ENCODE measurements around the gene VPS9D1. TPM values are rescaled to one million over a fixed set of nuclear protein-coding genes. Genes with fewer than 3 reads are reported as not detected.

VPS9D1 gene
- total RNA-seq, 4 donors from 2014 or later, result 7.1 to 25.0 (median 13.8) TPM

- intact Hi-C loops (cut with DNase I), result no loop called here
- no peak for DNase-seq
- Histone ChIP-seq H3K36me3 (peaks cover 49 to 82% (median 60%) of the 10 kb centered on the region in 3 donors), H3K4me1 (no peaks in the 10 kb centered on the region), H3K27ac (no peak overlapping the region), H3K27me3 (no peaks in the 10 kb centered on the region), H3K9me3 (no peaks in the 10 kb centered on the region), H3K4me3 (no peak overlapping the region)
- 72 to 83% methylated on average over 3 to 8 of the region's 20 CpGs for WGBS, 2 donors
- TF ChIP-seq POLR2A (IDR thresholded peaks at IDR 0.05), result no peak
- TF ChIP-seq, protein P1, sequence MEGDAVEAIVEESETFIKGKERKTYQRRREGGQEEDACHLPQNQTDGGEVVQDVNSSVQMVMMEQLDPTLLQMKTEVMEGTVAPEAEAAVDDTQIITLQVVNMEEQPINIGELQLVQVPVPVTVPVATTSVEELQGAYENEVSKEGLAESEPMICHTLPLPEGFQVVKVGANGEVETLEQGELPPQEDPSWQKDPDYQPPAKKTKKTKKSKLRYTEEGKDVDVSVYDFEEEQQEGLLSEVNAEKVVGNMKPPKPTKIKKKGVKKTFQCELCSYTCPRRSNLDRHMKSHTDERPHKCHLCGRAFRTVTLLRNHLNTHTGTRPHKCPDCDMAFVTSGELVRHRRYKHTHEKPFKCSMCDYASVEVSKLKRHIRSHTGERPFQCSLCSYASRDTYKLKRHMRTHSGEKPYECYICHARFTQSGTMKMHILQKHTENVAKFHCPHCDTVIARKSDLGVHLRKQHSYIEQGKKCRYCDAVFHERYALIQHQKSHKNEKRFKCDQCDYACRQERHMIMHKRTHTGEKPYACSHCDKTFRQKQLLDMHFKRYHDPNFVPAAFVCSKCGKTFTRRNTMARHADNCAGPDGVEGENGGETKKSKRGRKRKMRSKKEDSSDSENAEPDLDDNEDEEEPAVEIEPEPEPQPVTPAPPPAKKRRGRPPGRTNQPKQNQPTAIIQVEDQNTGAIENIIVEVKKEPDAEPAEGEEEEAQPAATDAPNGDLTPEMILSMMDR (IDR thresholded peaks at IDR 0.05), result no peak
Measured at GRCh38 chr16:89738538-89739317, 18.0 kb upstream of the VPS9D1 start.

DNA sequence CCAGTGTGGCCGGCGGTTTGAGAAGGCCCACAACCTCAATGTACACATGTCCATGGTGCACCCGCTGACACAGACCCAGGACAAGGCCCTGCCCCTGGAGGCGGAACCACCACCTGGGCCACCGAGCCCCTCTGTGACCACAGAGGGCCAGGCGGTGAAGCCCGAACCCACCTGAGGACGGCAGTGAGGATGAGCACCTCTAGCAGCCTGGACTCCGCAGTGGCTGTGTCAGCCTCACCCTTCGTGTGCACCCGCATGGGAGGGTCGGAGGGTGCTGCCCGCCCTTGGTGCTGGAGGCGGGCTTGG lies 17.3 kb upstream of the VPS9D1 start:
- intact Hi-C loops (cut with DNase I), result no loop called here
- 97% methylated on average over 6 of the region's 14 CpGs; no CpG with 5 or more reads in 1 of the 2 donors for WGBS, 2 donors
- Histone ChIP-seq H3K27me3 (no peaks in the 10 kb centered on the region), H3K4me3 (no peak overlapping the region), H3K27ac (no peak overlapping the region), H3K4me1 (no peaks in the 10 kb centered on the region), H3K9me3 (no peaks in the 10 kb centered on the region), H3K36me3 (peaks cover 56 to 89% (median 67%) of the 10 kb centered on the region in 3 donors)
- TF ChIP-seq, protein P1 (IDR thresholded peaks at IDR 0.05), result no peak
- TF ChIP-seq POLR2A (IDR thresholded peaks at IDR 0.05), result no peak
- no peak for DNase-seq

GRCh38 chr16:89737341-89738071 lies 16.8 kb upstream of the VPS9D1 start:
- H3K9me3 ChIP-seq, result no peaks in the 10 kb centered on the region
- H3K27me3 ChIP-seq, result no peaks in the 10 kb centered on the region
- H3K27ac ChIP-seq, result no peak overlapping the region
- H3K36me3 ChIP-seq, result peaks cover 58 to 94% (median 72%) of the 10 kb centered on the region in 3 donors
- H3K4me1 ChIP-seq, result no peaks in the 10 kb centered on the region
- TF ChIP-seq POLR2A (IDR thresholded peaks at IDR 0.05), result no peak
- TF ChIP-seq, protein P1 (IDR thresholded peaks at IDR 0.05), result no peak
- DNase-seq, result no peak
- no peak overlapping the region for H3K4me3 ChIP-seq
- intact Hi-C loops (cut with DNase I), result no loop called here
- 83 to 86% methylated on average over 15 to 18 of the region's 20 CpGs for WGBS, 2 donors

DNA sequence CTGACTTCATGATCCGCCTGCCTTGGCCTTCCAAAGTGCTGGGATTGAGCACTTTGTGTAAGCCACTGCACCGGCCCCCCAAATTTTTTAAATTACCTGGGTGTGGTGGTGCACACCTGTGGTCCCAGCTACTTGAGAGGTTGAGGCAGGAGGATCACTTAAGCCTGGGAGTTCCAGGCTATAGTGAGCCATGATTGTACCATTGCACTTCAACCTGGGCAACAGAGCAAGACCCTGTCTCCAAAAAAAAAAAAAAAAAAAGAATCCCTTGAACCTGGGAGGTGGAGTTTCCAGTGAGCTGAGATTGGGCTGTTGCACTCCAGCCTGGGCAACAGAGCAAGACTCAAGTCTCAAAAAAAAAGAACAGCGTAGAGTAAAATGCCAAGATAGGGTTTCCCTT lies 15.9 kb upstream of the VPS9D1 start:
- intact Hi-C loops (cut with DNase I), result no loop called here
- no peak for DNase-seq
- H3K27me3 ChIP-seq, result no peaks in the 10 kb centered on the region
- H3K4me3 ChIP-seq, result no peak overlapping the region
- no peak overlapping the region for H3K27ac ChIP-seq
- TF ChIP-seq, protein P1 (IDR thresholded peaks at IDR 0.05), result no peak
- no peak for TF ChIP-seq POLR2A (IDR thresholded peaks at IDR 0.05)
- peaks cover 64 to 99% (median 74%) of the 10 kb centered on the region in 3 donors for H3K36me3 ChIP-seq
- H3K4me1 ChIP-seq, result no peaks in the 10 kb centered on the region
- 100% methylated on average over 1 of the region's 3 CpGs for WGBS, 2 donors
- no peaks in the 10 kb centered on the region for H3K9me3 ChIP-seq

- no peak for TF ChIP-seq POLR2A (IDR thresholded peaks at IDR 0.05)
- TF ChIP-seq, protein P1 (IDR thresholded peaks at IDR 0.05), result no peak
- Histone ChIP-seq H3K27ac (no peak overlapping the region), H3K27me3 (no peaks in the 10 kb centered on the region), H3K9me3 (no peaks in the 10 kb centered on the region), H3K4me1 (no peaks in the 10 kb centered on the region), H3K4me3 (no peak overlapping the region), H3K36me3 (peaks cover 66 to 100% (median 87%) of the 10 kb centered on the region in 3 donors)
- 93% methylated on average over 21 of the region's 21 CpGs; no CpG with 5 or more reads in 1 of the 2 donors for WGBS, 2 donors
- intact Hi-C loops (cut with DNase I), result no loop called here
- DNase-seq, result no peak
Measured at GRCh38 chr16:89733792-89734191, 13.1 kb upstream of the VPS9D1 start.
